Activated CD8-positive, alpha-beta memory T cell treated with anti-CD3 and anti-CD28 coated beads, Interleukin-2, amount 10 ng/mL, durations not matched to agents 7 days and 5 days (primary cell): ENCODE measurements around the gene RPRM. TPM values are rescaled to one million over a fixed set of nuclear protein-coding genes. Genes with fewer than 3 reads are reported as not detected.

Experiments used
- ATAC-seq: fragments of 150-1000 bp; cut with Tn5 transposase; one replicate; pipeline ENCODE4 v1.10.0; 2021; ENCODE audit warnings: moderate library complexity
- CTCF ChIA-PET: fragments of 350-600 bp; sonication (Branson Sonifier 250); formaldehyde crosslinking; loops from one replicate; lab custom pipeline; 2021; ENCODE audit warnings: antibody characterized with exemption; lab: Charles Lee
- DNase-seq: peaks from one replicate; pipeline ENCODE4 v3.0.0-alpha.2; 2020
- H3K27ac Mint-ChIP-seq: one replicate; pipeline ENCODE4 v1.8.0; 2021; ENCODE audit warnings: mild to moderate bottlenecking, mixed read lengths
- H3K27me3 Mint-ChIP-seq: one replicate; pipeline ENCODE4 v1.8.0; 2021; ENCODE audit warnings: mixed read lengths
- H3K36me3 Mint-ChIP-seq: one replicate; pipeline ENCODE4 v1.8.0; 2021; ENCODE audit warnings: mild to moderate bottlenecking, mixed read lengths
- H3K4me1 Mint-ChIP-seq: one replicate; pipeline ENCODE4 v1.8.0; 2021; ENCODE audit warnings: mixed read lengths
- H3K4me3 Mint-ChIP-seq: one replicate; pipeline ENCODE4 v1.8.0; 2021; ENCODE audit warnings: mild to moderate bottlenecking, moderate library complexity, mixed read lengths
- H3K9me3 Mint-ChIP-seq: one replicate; pipeline ENCODE4 v1.8.0; 2022; ENCODE audit warnings: low read depth, mixed read lengths
- total RNA-seq, 2 experiments: library from RNA; stranded (reverse); gene quantifications; one replicate each; pipeline ENCODE4 v1.2.3, GENCODE V29; 2021

Gene RPRM
- total RNA-seq, 2 experiments from 2014 or later, result not detected

DNA sequence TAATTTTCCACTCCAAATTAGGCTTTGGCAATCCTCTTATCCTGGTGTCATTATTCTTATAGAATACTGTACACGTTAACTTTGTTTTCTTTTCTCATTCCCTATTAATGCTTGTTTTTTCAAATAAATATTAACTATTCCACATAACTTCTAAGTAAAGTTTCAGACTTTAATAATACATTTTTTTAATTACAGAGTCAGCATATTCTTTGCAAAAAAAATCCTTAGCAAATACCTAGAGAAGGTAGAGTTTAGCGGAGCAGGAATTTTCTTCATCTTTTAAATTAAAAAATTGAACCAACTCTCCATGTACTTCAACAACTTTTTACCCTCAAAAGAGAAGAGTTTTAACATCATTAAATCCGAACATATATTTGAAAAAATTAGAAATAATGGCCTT lies 45.2 kb downstream of the RPRM start:
- no peaks in the 10 kb centered on the region for H3K27me3 Mint-ChIP-seq
- no peak for ATAC-seq
- no peaks in the 10 kb centered on the region for H3K9me3 Mint-ChIP-seq
- no peak overlapping the region for H3K27ac Mint-ChIP-seq
- no peak for DNase-seq
- no peaks in the 10 kb centered on the region for H3K36me3 Mint-ChIP-seq
- no peak overlapping the region for H3K4me3 Mint-ChIP-seq
- H3K4me1 Mint-ChIP-seq, result no peaks in the 10 kb centered on the region
- CTCF ChIA-PET, result no interaction called here

DNA sequence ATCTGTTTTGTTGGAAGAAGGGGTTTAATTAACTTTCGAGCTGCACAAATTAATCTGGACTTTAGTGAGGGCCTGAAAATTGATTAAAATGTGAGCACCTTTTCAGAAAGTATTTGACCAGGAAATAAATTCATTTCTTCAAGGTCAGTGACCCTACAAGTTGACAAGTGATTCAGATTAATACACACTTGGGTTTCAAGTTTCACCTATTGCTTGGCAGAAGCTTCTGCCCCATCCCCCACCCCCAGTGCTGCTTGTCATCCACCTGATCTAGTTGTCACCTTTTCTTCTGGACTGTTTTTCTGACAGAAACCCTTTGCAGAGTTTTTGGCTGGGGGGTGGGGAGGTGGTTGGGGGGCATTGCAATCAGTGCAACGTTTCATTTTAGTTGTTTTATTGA lies 46.2 kb downstream of the RPRM start:
- ATAC-seq (no peak), DNase-seq (no peak)
- no peak overlapping the region for H3K4me3 Mint-ChIP-seq
- no peaks in the 10 kb centered on the region for H3K9me3 Mint-ChIP-seq
- no peaks in the 10 kb centered on the region for H3K36me3 Mint-ChIP-seq
- no peaks in the 10 kb centered on the region for H3K4me1 Mint-ChIP-seq
- CTCF ChIA-PET, result no interaction called here
- no peak overlapping the region for H3K27ac Mint-ChIP-seq
- H3K27me3 Mint-ChIP-seq, result no peaks in the 10 kb centered on the region

DNA sequence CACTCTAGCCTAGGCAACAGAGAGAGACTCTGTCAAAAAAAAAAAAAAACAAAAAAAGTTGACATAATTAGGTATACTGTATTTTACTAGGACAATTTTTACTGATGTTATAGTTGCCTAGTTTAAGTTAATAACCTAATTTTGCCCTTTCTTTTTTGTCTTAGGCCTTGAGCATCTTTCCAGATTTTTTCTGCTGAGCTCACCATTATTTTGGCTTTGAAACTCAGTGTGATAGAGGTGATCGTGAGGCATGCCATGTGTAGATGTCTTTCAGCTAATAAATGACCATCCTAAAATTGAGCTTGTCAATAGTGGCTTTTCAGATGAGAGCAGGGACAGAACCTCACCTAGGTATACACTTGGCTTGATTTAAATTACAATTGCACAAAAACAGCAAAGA lies 47.4 kb downstream of the RPRM start:
- CTCF ChIA-PET, result no interaction called here
- no peak overlapping the region for H3K4me3 Mint-ChIP-seq
- DNase-seq (no peak), ATAC-seq (no peak)
- no peaks in the 10 kb centered on the region for H3K27me3 Mint-ChIP-seq
- no peak overlapping the region for H3K27ac Mint-ChIP-seq
- no peaks in the 10 kb centered on the region for H3K9me3 Mint-ChIP-seq
- H3K36me3 Mint-ChIP-seq, result no peaks in the 10 kb centered on the region
- no peaks in the 10 kb centered on the region for H3K4me1 Mint-ChIP-seq
